ENCODE measurements around the gene RPS21.

RPS21 gene

GRCh38 chr20:62359491-62360121 lies 27.3 kb upstream of the RPS21 start:
- TF ChIP-seq CTCF (IDR thresholded peaks at IDR 0.05): no peak

- no peak for TF ChIP-seq CTCF (IDR thresholded peaks at IDR 0.05)
Observed at GRCh38 chr20:62360854-62361798, 25.8 kb upstream of the RPS21 start.

- no peak for TF ChIP-seq CTCF (IDR thresholded peaks at IDR 0.05)
Observed at GRCh38 chr20:62361799-62362589, 24.9 kb upstream of the RPS21 start.

GRCh38 chr20:62362590-62362940 lies 24.3 kb upstream of the RPS21 start:
- TF ChIP-seq CTCF (IDR thresholded peaks at IDR 0.05): no peak

GRCh38 chr20:62362991-62363919 lies 23.6 kb upstream of the RPS21 start:
- TF ChIP-seq CTCF (IDR thresholded peaks at IDR 0.05): no peak

GRCh38 chr20:62363920-62364851 lies 22.7 kb upstream of the RPS21 start:
- no peak for TF ChIP-seq CTCF (IDR thresholded peaks at IDR 0.05)
